ENCODE data around the gene PRSS57.
"Not testable (repeated sequence)": the region's sequence is repeated elsewhere in the genome, so short reads cannot be mapped to it uniquely, and the experiment has no call there.

Gene PRSS57

GRCh38 chr19:732148-733069, 37.2 kb upstream of the PRSS57 start:
- Histone ChIP-seq H3K9me3 (ENCODE audit: control insufficient read depth, insufficient read depth, low read depth, low read length) (no peaks in the 10 kb centered on the region), H3K27ac (ENCODE audit: low read depth, low read length) (no peak overlapping the region), H3K9ac (ENCODE audit: low read length) (no peak overlapping the region), H3K4me3 (ENCODE audit: low read depth, low read length) (no peak overlapping the region), H3K4me1 (ENCODE audit: control insufficient read depth, insufficient read depth, low read length) (0 out of 2 replicates have a peak, but pooled peaks cover 3% of the 10 kb centered on the region), H3K27me3 (ENCODE audit: control insufficient read depth, insufficient read depth, low read length) (no peaks in the 10 kb centered on the region), H3K36me3 (ENCODE audit: control insufficient read depth, insufficient read depth, low read length) (peaks cover 2% of the 10 kb centered on the region)

- H3K4me3 ChIP-seq (ENCODE audit: low read depth, low read length): no peak overlapping the region
- H3K9ac ChIP-seq (ENCODE audit: low read length): no peak overlapping the region
- H3K27ac ChIP-seq (ENCODE audit: low read depth, low read length): no peak overlapping the region
- no peaks in the 10 kb centered on the region for H3K9me3 ChIP-seq (ENCODE audit: control insufficient read depth, insufficient read depth, low read depth, low read length)
- H3K4me1 ChIP-seq (ENCODE audit: control insufficient read depth, insufficient read depth, low read length): 0 out of 2 replicates have a peak, but pooled peaks cover 3% of the 10 kb centered on the region
- H3K36me3 ChIP-seq (ENCODE audit: control insufficient read depth, insufficient read depth, low read length): peaks cover 2% of the 10 kb centered on the region
- no peaks in the 10 kb centered on the region for H3K27me3 ChIP-seq (ENCODE audit: control insufficient read depth, insufficient read depth, low read length)
Measured at GRCh38 chr19:731000-731399, 35.7 kb upstream of the PRSS57 start.

GRCh38 chr19:729965-730668, 34.9 kb upstream of the PRSS57 start:
- Histone ChIP-seq H3K27me3 (ENCODE audit: control insufficient read depth, insufficient read depth, low read length) (no peaks in the 10 kb centered on the region), H3K36me3 (ENCODE audit: control insufficient read depth, insufficient read depth, low read length) (peaks cover 2% of the 10 kb centered on the region), H3K4me1 (ENCODE audit: control insufficient read depth, insufficient read depth, low read length) (0 out of 2 replicates have a peak, but pooled peaks cover 3% of the 10 kb centered on the region), H3K4me3 (ENCODE audit: low read depth, low read length) (no peak overlapping the region), H3K27ac (ENCODE audit: low read depth, low read length) (peak overlapping the region; percentile 13; the same call in 1 of the 2 replicates), H3K9ac (ENCODE audit: low read length) (no peak overlapping the region), H3K9me3 (ENCODE audit: control insufficient read depth, insufficient read depth, low read depth, low read length) (no peaks in the 10 kb centered on the region)

- H3K27ac ChIP-seq (ENCODE audit: low read depth, low read length): peak overlapping the region; percentile 13; the same call in 1 of the 2 replicates
- H3K36me3 ChIP-seq (ENCODE audit: control insufficient read depth, insufficient read depth, low read length); H3K27me3 ChIP-seq (ENCODE audit: control insufficient read depth, insufficient read depth, low read length); H3K9ac ChIP-seq (ENCODE audit: low read length); H3K9me3 ChIP-seq (ENCODE audit: control insufficient read depth, insufficient read depth, low read depth, low read length); H3K4me3 ChIP-seq (ENCODE audit: low read depth, low read length); H3K4me1 ChIP-seq (ENCODE audit: control insufficient read depth, insufficient read depth, low read length): not testable (repeated sequence)
Measured at GRCh38 chr19:729564-729963, 34.3 kb upstream of the PRSS57 start.

- H3K9ac ChIP-seq (ENCODE audit: low read length): no peak overlapping the region
- 0 out of 2 replicates have a peak, but pooled peaks cover 3% of the 10 kb centered on the region for H3K4me1 ChIP-seq (ENCODE audit: control insufficient read depth, insufficient read depth, low read length)
- no peak overlapping the region for H3K27ac ChIP-seq (ENCODE audit: low read depth, low read length)
- no peaks in the 10 kb centered on the region for H3K27me3 ChIP-seq (ENCODE audit: control insufficient read depth, insufficient read depth, low read length)
- peaks cover 2% of the 10 kb centered on the region for H3K36me3 ChIP-seq (ENCODE audit: control insufficient read depth, insufficient read depth, low read length)
- no peak overlapping the region for H3K4me3 ChIP-seq (ENCODE audit: low read depth, low read length)
- H3K9me3 ChIP-seq (ENCODE audit: control insufficient read depth, insufficient read depth, low read depth, low read length): no peaks in the 10 kb centered on the region
Measured at GRCh38 chr19:728011-728410, 32.8 kb upstream of the PRSS57 start.

GRCh38 chr19:726993-727956, 32.0 kb upstream of the PRSS57 start:
- no peak overlapping the region for H3K27ac ChIP-seq (ENCODE audit: low read depth, low read length)
- H3K27me3 ChIP-seq (ENCODE audit: control insufficient read depth, insufficient read depth, low read length): no peaks in the 10 kb centered on the region
- H3K9me3 ChIP-seq (ENCODE audit: control insufficient read depth, insufficient read depth, low read depth, low read length): no peaks in the 10 kb centered on the region
- H3K4me3 ChIP-seq (ENCODE audit: low read depth, low read length): no peak overlapping the region
- no peak overlapping the region for H3K9ac ChIP-seq (ENCODE audit: low read length)
- peaks cover 2% of the 10 kb centered on the region for H3K36me3 ChIP-seq (ENCODE audit: control insufficient read depth, insufficient read depth, low read length)
- H3K4me1 ChIP-seq (ENCODE audit: control insufficient read depth, insufficient read depth, low read length): 0 out of 2 replicates have a peak, but pooled peaks cover 3% of the 10 kb centered on the region

- H3K4me1 ChIP-seq (ENCODE audit: control insufficient read depth, insufficient read depth, low read length): 0 out of 2 replicates have a peak, but pooled peaks cover 3% of the 10 kb centered on the region
- no peak overlapping the region for H3K27ac ChIP-seq (ENCODE audit: low read depth, low read length)
- no peak overlapping the region for H3K9ac ChIP-seq (ENCODE audit: low read length)
Measured at GRCh38 chr19:725461-726089, 30.3 kb upstream of the PRSS57 start.

GRCh38 chr19:723714-724113, 28.5 kb upstream of the PRSS57 start:
- H3K27me3 ChIP-seq (ENCODE audit: control insufficient read depth, insufficient read depth, low read length): no peaks in the 10 kb centered on the region
- peaks cover under 1% of the 10 kb centered on the region; the same call in 1 of the 2 replicates for H3K4me1 ChIP-seq (ENCODE audit: control insufficient read depth, insufficient read depth, low read length)
- H3K27ac ChIP-seq (ENCODE audit: low read depth, low read length): no peak overlapping the region
- no peaks in the 10 kb centered on the region for H3K9me3 ChIP-seq (ENCODE audit: control insufficient read depth, insufficient read depth, low read depth, low read length)
- H3K36me3 ChIP-seq (ENCODE audit: control insufficient read depth, insufficient read depth, low read length): 0 out of 2 replicates have a peak, but pooled peaks cover 2% of the 10 kb centered on the region
- no peak overlapping the region for H3K9ac ChIP-seq (ENCODE audit: low read length)
- no peak overlapping the region for H3K4me3 ChIP-seq (ENCODE audit: low read depth, low read length)

More at GRCh38 chr19:725461-726089, 30.3 kb upstream of the PRSS57 start:
- Histone ChIP-seq H3K4me3 (ENCODE audit: low read depth, low read length) (no peak overlapping the region), H3K9me3 (ENCODE audit: control insufficient read depth, insufficient read depth, low read depth, low read length) (no peaks in the 10 kb centered on the region), H3K27me3 (ENCODE audit: control insufficient read depth, insufficient read depth, low read length) (no peaks in the 10 kb centered on the region), H3K36me3 (ENCODE audit: control insufficient read depth, insufficient read depth, low read length) (0 out of 2 replicates have a peak, but pooled peaks cover 2% of the 10 kb centered on the region)

GRCh38 chr19:723247-723646, 28.0 kb upstream of the PRSS57 start:
- no peak overlapping the region for H3K27ac ChIP-seq (ENCODE audit: low read depth, low read length)
- no peaks in the 10 kb centered on the region for H3K27me3 ChIP-seq (ENCODE audit: control insufficient read depth, insufficient read depth, low read length)
- no peaks in the 10 kb centered on the region for H3K9me3 ChIP-seq (ENCODE audit: control insufficient read depth, insufficient read depth, low read depth, low read length)
- H3K36me3 ChIP-seq (ENCODE audit: control insufficient read depth, insufficient read depth, low read length): 0 out of 2 replicates have a peak, but pooled peaks cover 2% of the 10 kb centered on the region
- no peak overlapping the region for H3K9ac ChIP-seq (ENCODE audit: low read length)
- H3K4me3 ChIP-seq (ENCODE audit: low read depth, low read length): no peak overlapping the region
- H3K4me1 ChIP-seq (ENCODE audit: control insufficient read depth, insufficient read depth, low read length): peaks cover 5% of the 10 kb centered on the region; the same call in 1 of the 2 replicates

- Histone ChIP-seq H3K4me1 (ENCODE audit: control insufficient read depth, insufficient read depth, low read length) (peaks cover 8% of the 10 kb centered on the region; the same call in 1 of the 2 replicates), H3K36me3 (ENCODE audit: control insufficient read depth, insufficient read depth, low read length) (no peaks in the 10 kb centered on the region), H3K27me3 (ENCODE audit: control insufficient read depth, insufficient read depth, low read length) (no peaks in the 10 kb centered on the region), H3K9ac (ENCODE audit: low read length) (no peak overlapping the region), H3K27ac (ENCODE audit: low read depth, low read length) (no peak overlapping the region), H3K4me3 (ENCODE audit: low read depth, low read length) (no peak overlapping the region), H3K9me3 (ENCODE audit: control insufficient read depth, insufficient read depth, low read depth, low read length) (no peaks in the 10 kb centered on the region)
Measured at GRCh38 chr19:722553-723101, 27.4 kb upstream of the PRSS57 start.
